CD4-positive, alpha-beta T cell treated with Interleukin-15 for 4 hours (primary cell): ENCODE results near the gene SPTA1.

Experiments
- DNase-seq: peaks from one replicate; pipeline ENCODE4 v3.0.0-alpha.2; 2020; ENCODE audit warnings: low spot score

The SPTA1 gene

DNA sequence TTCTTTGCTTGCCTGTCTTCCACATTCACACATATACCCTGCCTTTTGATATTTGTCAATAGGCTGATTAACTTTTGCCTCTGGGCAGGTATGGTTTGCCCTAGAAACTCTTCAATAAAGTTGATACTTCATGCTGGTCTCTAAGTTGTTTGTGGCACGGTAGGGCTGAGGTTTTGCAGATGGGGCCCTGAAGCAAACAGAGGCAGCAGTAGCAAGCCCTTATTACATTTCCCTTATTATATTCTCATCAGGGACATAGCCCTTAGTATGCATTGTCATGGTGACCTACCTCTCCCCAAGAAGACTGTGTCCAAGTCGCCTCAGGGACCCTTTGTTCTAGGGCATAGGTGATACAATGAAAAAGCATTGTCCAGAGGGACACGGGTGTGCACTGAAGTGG is 116.0 kb downstream of the SPTA1 start, which contains the start of gene OR6P1:
OR6P1 (minus strand) TSS at position 101 of the 400 bp plus-strand sequence. CDS start 6,976 bp downstream, outside the sequence.
- no peak for DNase-seq

GRCh38 chr1:158564608-158565007 is 121.9 kb downstream of the SPTA1 start:
- DNase-seq = no peak

DNA sequence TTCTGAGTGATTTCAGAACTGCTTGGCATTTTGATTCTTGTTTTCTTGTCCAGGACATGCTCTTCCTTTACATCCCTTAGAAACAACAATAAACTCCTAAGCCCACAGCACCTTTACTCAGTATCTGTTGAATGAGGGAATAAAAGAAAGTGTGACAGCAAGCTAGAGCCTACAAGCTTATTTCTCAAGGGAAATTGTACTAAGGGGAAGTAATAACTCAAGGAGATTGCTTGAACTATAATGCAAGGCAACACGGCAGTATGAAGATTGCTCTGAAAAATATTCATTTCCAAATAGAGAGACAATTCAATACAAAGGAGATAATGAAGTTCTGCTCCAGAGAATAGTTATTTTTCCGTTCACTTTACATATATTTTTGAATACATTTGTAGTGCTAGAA is 122.7 kb downstream of the SPTA1 start:
- no peak for DNase-seq
